HG02981 (cell line): ENCODE measurements around the gene TMSB4X.
"Not testable (repeated sequence)": the region's sequence is repeated elsewhere in the genome, so short reads cannot be mapped to it uniquely, and the experiment has no call there.

Source experiments
- ATAC-seq: cut with Tn5 transposase; IDR thresholded peaks from one replicate; pipeline ENCODE4 v1.9.1; 2021; ENCODE audit warnings: mild to moderate bottlenecking, moderate library complexity; ENCODE audit not compliant: unreplicated experiment

TMSB4X gene

DNA sequence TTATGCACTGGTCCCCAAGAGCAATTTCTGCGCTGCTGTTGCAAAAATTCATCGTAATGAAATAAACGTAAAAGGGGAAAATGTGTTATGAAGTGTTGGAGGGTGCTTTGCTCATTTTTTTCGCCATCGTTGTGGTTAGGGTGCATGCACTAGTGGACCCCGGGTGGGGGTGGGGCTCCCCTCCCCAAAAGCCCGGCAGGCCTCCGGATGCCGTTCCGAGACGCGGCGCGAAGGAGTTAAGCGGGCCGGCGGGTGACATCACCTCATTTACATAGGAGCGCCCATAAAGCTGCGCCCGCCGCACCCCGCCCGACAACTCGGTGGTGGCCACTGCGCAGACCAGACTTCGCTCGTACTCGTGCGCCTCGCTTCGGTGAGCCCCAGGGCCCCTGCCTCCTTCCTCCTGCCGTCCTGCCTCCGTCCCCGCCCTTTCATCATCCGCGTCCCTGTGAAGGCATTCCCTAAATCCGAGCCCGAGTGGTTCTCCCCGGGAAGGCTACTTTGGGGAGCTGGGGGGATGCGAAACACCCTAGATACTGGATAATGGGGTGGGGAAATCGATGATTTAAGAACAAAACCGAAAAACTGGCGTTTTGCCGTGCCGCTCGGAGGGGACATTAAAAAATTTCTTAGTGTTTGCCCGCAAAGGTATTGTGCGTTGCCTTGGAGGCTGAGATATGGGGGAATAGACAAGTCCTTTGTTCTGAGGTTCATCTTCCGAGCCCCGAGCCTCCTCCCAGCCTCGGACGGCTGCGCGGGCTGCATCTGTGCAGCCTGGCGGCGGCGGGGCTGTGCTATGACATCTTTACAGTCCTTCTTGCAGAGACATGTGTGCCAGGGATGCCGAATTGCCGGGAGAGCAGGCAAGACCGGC lies at the start of gene TMSB4X:
Gene TMSB4X, plus strand, starts transcription at position 315 of the 874 bp plus-strand sequence.
- ATAC-seq: peak; percentile 44

DNA sequence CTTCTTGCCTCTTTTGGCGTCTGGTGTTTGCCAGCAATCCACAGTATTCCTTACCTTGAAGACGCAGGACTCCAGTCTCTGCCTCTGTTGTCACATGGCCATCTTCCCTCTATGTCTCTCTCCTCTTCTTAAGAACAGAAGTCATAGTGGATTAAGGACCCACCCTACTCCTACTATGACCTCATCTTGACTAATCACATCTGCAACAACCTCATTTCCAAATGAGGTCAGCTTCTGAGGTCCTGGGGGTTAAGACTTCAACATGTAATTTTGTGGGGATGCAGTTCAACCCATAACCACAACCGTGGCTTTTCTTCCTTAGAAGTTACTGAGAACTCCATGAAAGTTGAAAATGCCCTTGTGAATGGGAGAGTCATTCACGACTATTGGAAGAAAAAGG lies 45.2 kb upstream of the TMSB4X start:
- ATAC-seq: no peak

DNA sequence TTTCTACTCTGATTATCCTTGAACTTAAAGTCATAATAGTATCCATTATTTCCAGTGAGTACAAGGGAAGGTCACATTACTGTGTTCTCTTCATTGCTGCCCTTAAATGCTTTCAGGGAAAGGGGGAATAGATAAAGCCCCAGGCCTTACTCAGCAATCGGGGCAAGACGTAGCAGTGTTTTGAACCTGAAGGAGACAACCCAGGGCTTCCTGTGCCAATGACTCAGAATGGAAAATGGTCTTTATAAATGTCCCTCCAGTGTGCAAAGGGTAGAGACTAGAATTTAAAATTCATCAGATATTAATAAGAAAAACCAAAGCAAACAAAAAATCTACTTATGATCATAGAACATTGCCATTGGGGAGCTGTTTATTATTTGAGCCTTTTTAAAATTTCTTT lies 44.8 kb upstream of the TMSB4X start:
- ATAC-seq: no peak

DNA sequence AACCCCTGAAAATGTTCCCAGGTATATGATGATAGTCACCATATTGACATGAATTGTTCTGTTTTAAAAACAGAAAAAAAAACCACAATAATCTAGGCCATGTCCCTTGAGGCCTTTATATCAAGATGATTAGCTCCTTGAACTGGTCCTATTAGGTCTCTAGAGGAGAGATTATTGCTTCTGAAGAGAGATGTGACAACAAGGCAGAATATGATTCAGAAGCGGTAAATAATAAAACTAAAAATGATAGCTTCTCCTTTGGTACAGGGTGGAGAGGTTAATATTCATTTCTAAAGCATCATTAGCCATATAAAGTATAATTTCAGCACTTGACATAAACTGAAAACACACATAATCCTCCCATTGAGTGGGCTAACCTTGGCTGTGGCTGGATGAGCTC lies 42.7 kb upstream of the TMSB4X start:
- no peak for ATAC-seq

DNA sequence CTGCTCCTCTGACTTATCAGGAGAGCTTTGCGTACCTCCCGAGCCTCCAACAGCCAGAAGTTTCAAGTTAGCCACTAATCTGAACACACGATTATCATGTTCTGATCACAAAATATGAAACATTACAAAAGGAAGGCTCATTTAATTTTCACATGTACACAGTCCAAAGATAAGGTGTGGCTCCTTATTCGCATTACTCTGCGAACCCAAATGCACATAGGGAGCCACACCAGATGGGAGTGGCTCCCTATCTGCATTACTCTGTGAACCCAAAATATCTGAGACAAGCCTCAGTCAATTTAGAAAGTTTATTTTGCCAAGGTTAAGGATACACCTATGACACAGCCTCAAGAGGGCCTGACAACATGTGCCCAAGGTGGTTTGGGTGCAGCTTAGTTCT lies 40.1 kb upstream of the TMSB4X start:
- ATAC-seq: no peak

DNA sequence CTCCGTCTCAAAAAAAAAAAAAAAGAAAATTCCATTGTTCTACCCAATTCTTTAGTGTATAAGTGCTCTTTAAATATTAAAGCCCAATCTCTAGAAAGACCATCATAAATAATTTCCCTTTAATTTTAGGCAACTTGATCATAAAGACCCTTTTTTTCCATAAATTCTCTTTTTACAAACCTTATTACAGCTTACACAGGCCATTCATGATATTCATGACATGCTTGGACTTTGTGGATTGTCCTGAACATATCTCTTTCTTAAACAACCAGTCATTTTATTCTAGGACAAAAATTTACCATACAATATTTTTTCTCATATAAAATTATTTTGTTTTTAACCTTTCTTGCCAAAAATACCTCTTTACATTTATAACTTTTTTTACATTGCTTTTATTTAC lies 38.0 kb upstream of the TMSB4X start:
- no peak for ATAC-seq

DNA sequence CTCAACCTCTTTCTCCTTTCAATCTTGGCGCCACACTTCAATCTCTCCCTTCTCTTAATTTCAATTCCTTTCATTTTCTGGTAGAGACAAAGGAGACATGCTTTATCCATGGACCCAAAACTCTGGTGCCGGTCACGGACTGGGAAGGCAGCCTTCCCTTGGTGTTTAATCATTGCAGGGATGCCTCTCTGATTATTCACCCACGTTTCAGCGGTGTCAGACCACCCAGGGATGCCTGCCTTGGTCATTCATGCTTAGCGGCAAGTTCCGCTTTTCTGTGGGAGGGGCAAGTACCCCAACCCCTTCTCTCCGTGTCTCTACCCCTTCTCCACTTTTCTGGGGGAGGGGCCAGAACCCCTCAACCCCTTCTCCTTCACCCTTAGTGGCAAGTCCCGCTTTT lies 34.4 kb upstream of the TMSB4X start:
- ATAC-seq: not testable (repeated sequence)

DNA sequence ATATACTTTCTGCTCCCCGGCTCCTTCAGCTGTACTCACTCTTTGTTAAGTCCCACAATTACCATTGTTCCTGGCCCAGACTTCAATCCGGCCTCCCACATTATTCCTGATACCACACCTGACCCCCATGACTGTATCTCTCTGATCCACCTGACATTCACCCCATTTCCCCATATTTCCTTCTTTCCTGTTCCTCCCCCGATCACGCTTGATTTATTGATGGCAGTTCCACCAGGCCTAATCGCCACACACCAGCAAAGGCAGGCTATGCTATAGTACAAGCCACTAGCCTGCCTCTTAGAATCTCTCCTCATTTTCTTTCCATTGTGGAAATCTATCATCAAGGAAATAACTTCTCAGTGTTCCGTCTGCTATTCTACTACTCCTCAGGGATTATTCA lies 31.3 kb upstream of the TMSB4X start:
- not testable (repeated sequence) for ATAC-seq

DNA sequence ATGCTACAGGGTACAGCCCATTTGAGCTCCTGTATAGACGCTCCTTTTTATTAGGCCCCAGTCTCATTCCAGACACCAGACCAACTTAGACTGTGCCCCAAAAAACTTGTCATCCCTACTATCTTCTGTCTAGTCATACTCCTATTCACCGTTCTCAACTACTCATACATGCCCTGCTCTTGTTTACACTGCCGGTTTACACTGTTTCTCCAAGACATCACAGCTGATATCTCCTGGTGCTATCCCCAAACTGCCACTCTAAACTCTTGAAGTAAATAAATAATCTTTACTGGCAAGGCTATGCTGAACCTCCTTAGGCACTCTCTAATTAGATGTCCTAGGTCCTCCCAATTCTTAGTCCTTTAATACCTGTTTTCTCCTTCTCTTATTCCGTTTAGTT lies 30.5 kb upstream of the TMSB4X start:
- not testable (repeated sequence) for ATAC-seq

DNA sequence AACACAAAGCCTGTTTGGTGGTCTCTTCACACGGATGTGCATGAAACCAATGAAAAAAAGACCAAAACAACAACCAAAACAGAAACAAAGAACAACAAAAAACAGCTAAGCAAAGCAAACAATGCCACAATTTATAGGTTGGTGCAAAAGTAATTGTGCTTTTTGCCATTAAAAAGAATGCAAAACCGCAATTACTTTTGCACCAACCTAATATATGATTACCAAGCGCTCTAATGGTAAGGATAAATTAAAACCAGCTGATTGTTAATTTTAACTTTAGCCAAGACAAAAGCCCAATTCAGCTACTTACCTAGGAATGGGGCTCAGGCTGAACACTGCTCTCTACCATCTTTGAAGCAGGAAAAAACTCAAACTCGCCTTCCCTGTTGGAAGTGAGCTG lies 29.4 kb upstream of the TMSB4X start:
- no peak for ATAC-seq

DNA sequence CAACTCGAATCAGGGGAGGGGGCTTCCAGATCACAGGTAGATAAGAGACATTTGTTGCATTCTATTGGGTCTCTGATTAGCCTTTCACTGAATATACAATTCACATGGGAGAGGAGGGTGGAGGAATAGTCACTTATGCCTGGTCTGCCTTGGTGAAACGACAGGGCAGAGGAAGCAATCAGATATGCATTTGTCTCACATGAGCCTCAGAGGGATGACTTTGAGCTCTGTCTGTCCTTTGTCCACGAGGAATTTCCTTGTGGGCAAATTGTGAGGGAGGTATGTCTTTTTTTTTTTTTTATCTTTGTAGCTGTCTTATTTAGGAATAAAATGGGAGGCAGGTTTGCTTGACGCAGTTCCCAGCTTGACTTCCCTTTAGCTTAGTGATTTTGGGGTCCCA lies 28.5 kb upstream of the TMSB4X start:
- no peak for ATAC-seq

DNA sequence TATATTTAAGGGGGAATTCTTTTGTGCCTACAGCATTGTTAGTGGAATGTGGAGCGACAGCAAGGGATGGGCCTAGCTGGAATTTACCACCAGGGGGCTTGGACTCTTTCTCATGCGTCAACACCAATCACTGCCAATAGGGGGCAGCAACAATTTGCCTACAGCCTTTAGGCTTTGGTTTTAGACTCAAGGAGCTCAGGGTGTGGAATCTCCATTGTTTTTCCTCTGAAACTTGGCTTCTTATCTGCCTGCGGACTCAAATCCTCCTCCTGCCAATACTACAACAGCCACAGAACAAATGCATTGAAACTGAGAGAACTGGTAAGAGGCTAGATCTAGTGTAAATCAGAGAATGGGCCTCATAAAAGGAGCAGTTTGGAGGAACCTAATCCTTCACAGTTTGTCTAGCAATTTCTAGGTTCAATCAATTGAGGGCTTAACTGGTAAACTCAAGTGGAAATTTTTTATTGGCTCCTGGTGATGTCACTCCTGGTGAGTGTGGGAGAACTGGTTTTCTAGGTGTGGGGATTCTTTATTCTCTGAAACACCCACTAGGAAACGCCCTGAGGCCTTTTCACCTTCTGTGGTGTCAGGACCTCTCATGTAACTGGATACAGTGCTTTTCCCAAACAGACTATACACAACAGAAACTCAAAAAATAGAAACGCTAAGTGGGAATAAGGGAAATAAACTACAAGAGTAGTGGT lies 27.9 kb upstream of the TMSB4X start:
- ATAC-seq: no peak

DNA sequence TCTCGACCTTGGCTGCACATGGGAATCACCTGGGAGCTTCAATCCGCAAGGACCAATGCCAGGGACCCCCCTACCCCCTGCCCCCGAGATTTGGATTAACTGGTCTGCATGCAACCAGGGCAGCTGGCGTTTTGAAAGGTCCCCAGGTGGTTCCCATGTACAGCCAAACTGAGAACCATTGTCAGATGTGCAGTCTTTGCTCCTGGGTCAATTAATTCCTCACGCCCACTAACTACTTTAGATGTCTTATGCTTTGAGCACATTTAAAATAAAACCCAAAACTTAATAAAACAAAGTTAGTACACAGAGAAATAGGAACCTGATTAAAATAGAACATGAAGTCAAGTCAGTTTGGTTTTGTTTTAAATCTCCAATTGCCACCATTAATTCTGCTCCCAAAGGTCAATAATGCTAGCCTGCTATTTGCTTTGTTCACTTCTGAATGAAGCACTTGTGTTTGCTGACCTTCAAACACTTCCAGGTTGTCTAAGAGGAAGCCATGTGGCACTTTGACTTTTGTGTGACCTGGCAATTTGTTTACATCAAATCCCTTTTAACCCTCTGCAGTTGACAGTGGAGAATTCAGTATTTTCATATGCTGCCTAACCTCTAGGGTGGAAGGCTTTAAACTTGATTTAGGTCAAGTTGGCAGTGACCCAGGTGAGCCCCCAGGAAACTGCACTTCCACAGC lies 27.2 kb upstream of the TMSB4X start:
- no peak for ATAC-seq

DNA sequence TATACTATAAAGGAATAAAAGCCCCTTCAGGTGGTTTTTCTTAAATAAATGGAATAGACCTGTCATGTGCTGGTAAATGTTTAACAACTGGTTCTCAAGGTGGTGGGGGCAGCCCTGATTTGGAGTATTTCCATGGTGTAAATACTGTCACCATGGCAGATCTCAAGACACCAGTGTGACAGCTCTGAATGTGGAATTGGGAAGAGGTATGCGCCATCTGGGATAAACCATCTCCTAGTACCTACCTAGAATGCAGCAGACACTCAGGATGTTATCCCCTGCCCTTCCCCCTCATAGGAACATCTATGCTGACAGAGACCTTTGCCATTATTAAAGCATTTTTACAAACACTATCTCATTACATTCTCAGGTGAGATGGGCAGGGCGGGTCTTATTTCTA lies 26.4 kb upstream of the TMSB4X start:
- no peak for ATAC-seq

DNA sequence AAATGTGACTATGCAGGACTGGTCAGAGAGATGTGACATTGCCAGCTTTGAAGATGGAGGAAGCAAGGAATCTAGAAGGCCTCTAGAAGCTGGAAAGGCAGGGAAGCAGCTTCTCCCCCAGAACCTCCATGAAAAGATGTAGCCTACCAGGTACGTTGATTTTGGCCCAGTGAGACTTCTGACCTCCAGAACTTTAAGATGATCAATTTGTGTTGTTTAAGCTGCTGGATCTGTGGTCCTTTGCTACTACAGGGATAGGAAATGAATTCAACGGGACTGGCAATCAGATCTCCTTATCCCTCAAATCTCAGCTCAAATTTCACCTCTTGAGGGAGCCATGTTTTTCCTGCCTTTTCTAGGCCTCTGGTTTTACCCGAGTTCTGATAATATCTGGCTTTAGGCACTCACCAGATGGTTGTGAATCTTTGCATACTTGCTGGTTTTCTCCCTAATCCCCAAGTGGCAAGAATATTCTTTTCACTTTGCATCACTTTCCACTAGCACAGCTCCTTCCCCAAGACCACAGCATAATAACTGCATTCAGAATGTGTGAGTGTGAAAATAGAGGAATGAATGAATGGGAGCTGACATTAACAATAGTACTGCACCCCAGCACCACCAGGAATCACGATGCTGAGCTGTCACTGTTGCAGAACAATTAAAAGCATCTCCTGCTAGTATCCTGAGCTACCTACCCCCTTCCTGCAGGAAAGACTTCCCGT lies 25.5 kb upstream of the TMSB4X start:
- ATAC-seq: no peak

DNA sequence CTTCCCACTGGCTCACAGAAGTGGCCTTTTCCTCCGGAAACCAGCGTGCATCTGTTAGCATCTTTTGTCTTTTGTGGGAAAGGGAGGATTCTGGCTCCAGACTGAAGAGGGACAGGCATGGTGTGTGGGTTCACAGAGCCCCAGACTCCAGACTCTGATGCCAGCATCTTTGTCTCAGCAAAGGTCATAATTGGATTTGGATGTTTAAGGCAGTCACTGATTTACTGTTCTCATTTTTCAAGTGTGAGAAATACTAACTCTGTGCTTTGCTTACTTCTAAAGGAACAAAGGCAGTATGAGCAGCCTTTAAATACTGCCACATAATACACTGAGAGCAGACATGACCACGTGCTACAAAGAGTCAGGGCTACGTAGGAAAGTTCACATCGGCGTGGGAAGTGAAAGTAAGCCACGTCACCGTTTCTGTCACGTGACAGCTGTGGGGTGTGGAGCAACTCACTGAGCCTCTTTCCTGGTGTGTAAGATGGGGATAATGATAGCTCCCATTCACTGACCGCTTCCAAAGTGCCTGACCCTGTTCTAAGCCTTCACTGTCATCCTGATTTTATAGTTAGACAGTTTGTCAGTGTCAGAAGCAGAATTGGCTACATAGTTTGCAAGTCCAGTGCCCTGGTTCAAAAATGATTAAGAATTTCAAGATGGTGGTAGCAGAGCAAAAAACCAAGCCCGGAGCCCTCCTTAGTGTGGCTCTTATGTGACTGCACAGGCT lies 24.8 kb upstream of the TMSB4X start:
- ATAC-seq: peak; percentile 39

DNA sequence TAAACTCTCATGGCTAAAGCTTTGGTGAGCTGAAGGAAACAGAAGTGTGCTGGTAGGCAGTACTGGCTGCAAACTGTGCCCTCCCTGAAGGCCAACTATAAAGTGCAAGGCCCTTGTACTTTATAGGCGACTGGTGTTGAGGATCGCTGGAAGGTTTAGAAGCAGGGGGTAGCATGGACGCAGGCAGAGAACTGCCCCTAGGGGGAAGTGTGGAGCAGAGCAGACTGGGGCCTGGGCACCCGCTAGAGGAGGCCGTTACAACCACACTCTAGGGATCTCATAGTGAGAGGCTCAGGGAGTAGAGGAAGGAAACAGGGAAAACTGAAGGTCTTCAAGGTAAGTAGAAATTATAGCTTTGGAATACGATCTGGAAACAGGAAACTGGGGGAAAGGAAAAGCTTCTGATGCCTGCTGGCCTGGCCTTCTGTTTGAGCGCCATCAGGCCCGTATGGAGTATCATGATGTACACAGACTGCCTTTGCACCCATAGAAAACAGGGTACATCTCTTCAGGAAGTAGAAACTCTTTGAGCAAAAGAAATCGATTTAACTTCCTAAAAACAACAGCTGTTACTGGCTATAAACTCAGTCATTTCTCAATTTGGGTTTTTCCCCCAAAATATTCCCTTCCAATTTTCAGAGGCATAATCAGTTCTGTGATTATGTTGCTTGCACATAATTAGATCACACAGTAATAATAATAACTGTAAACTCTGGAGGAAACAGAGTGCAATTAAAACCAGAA lies 23.9 kb upstream of the TMSB4X start:
- ATAC-seq: peak; percentile 50

DNA sequence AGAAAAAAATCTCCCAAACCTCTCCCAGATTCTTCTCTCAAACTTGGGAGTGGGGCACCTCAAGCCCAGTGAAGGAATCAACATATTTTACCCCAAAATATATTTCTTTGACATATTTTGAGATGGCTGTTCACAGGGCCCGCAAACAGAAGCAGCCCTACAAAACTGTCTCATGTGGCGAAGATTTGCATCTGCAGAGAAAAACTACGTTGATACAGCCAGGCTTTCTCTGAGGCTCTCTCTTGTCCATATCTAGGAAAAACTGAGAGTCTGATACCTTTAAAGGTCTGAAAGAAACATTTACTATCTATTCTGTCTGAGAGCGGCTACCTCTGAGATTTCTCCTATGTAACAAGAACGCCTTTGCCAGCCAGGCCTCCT lies 23.3 kb upstream of the TMSB4X start:
- no peak for ATAC-seq

DNA sequence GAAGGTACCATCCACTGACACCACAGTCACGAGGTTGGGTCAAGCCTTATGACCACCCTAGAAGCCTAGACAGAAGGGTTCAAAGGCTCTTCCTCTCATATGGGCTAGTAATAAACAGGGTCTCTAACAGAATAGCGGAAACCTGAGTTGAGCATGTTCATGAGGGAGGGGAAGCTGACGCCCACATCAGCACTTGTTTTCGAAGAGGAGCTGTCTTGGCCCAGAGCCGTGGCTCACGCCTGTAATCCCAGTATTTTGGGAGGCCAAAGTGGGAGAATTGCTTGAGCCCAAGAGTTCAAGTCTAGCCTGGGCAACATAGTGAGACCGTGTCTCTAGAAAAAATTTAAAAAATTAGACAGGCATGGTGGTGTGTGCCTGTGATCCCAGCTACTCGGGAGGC lies 21.5 kb upstream of the TMSB4X start:
- ATAC-seq: no peak

DNA sequence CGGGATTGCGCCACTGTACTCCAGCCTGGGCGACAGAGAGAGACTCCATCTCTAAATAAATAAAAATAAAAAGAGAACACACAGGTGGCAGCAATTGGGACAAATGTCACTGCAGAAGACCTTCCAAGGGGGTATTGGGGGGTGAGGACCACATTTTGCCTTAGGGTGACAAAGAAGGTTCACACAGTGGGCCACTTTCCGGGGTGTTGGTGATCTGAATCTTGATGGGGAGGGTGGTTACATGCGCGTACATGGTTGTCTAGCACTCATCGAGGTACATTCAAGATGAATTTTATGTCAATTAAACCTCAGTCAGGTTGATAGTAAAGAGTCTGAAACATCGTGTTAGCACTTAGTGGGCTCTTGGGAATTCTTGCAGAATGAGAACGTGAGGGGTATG lies 20.5 kb upstream of the TMSB4X start:
- ATAC-seq: no peak
